Activated CD8-positive, alpha-beta memory T cell treated with anti-CD3 and anti-CD28 coated beads, Interleukin-2, amount 50 U/mL, for 24 hours (primary cell): Measurements from ENCODE around the gene FAM200C.

Experiments
- DNase-seq: peaks from one replicate; pipeline ENCODE4 v3.0.0-alpha.2; 2020; ENCODE audit errors: extremely low read depth

Gene FAM200C

GRCh38 chr5:160367261-160367660 lies 32.6 kb downstream of the FAM200C start:
- DNase-seq = no peak

GRCh38 chr5:160366230-160366629 lies 33.6 kb downstream of the FAM200C start:
- DNase-seq = no peak

GRCh38 chr5:160363660-160364395 lies 36.0 kb downstream of the FAM200C start:
- DNase-seq = no peak

- no peak for DNase-seq
Observed at GRCh38 chr5:160363211-160363610, 36.6 kb downstream of the FAM200C start.

GRCh38 chr5:160361624-160362228 lies 38.1 kb downstream of the FAM200C start:
- no peak for DNase-seq

- DNase-seq = no peak
Observed at GRCh38 chr5:160360310-160360709, 39.5 kb downstream of the FAM200C start.

GRCh38 chr5:160359816-160360215 lies 40.0 kb downstream of the FAM200C start:
- DNase-seq = no peak

GRCh38 chr5:160359242-160359641 lies 40.6 kb downstream of the FAM200C start:
- DNase-seq = no peak

GRCh38 chr5:160357861-160358411 lies 41.9 kb downstream of the FAM200C start:
- no peak for DNase-seq

GRCh38 chr5:160357394-160357793 lies 42.5 kb downstream of the FAM200C start:
- no peak for DNase-seq

- DNase-seq = no peak
Observed at GRCh38 chr5:160356550-160357347, 43.1 kb downstream of the FAM200C start.

GRCh38 chr5:160354666-160355065 lies 45.2 kb downstream of the FAM200C start:
- DNase-seq = no peak

GRCh38 chr5:160353379-160353778 lies 46.5 kb downstream of the FAM200C start:
- no peak for DNase-seq

- no peak for DNase-seq
Observed at GRCh38 chr5:160352308-160352707, 47.5 kb downstream of the FAM200C start.

- DNase-seq = no peak
Observed at GRCh38 chr5:160349935-160350303, 49.9 kb downstream of the FAM200C start.

- no peak for DNase-seq
Observed at GRCh38 chr5:160349249-160349934, 50.5 kb downstream of the FAM200C start.

- DNase-seq = no peak
Observed at GRCh38 chr5:160348080-160348479, 51.8 kb downstream of the FAM200C start.

GRCh38 chr5:160347448-160347847 lies 52.4 kb downstream of the FAM200C start:
- no peak for DNase-seq
